ENCODE measurements around the gene PSMD6. TPM values are rescaled to one million over a fixed set of nuclear protein-coding genes. Genes with fewer than 3 reads are reported as not detected.

The PSMD6 gene
- total RNA-seq, result 10 to 100 TPM; 54.6 to 82.3 (median 68.0) TPM

DNA sequence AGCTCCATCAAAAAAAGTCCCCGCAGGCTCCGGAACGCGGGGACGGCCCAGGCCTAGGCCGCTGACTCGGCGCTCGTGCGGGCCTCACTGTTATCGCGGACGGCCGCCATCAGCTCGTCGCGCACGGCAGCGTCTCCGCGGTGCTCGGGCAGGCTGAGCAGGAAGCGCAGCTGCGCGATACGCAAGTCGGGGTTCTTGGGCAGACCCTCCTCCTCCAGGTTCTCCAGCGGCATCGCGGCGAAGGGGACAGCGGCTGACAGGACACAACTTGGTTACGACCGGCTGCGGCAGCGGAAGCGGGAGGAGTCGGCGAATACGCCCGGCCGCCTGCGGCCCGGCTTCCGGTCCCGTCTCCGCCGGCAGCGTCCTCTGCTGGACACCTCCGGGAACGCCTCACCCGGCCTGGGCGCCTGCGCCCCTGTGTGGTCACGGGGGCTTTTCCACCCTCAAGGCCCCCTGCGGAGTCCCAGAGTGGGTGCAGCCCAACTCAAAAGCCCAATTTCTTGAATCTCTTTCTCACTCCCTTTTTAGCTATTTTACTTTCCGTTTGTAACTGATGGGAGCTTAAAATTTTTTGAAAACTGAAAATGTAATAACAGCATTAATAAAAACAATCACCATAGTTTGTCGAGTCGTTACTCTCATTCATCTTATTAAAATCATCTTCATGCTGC lies at the start of gene PSMD6:
PSMD6 (minus strand) TSS at position 308 of the 674 bp plus-strand sequence; CDS start at position 233, 75 bp downstream.
- peak within 1 kb of the TSS; percentile 85 for H3K27ac ChIP-seq
- peaks cover 17% of the 10 kb centered on the region for H3K36me3 ChIP-seq
- no peaks in the 10 kb centered on the region for H3K9me3 ChIP-seq
- H3K4me1 ChIP-seq, result peaks cover 29% of the 10 kb centered on the region
- H3K4me3 ChIP-seq, result peak within 1 kb of the TSS; percentile 83
- TF ChIP-seq, protein P1, sequence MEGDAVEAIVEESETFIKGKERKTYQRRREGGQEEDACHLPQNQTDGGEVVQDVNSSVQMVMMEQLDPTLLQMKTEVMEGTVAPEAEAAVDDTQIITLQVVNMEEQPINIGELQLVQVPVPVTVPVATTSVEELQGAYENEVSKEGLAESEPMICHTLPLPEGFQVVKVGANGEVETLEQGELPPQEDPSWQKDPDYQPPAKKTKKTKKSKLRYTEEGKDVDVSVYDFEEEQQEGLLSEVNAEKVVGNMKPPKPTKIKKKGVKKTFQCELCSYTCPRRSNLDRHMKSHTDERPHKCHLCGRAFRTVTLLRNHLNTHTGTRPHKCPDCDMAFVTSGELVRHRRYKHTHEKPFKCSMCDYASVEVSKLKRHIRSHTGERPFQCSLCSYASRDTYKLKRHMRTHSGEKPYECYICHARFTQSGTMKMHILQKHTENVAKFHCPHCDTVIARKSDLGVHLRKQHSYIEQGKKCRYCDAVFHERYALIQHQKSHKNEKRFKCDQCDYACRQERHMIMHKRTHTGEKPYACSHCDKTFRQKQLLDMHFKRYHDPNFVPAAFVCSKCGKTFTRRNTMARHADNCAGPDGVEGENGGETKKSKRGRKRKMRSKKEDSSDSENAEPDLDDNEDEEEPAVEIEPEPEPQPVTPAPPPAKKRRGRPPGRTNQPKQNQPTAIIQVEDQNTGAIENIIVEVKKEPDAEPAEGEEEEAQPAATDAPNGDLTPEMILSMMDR (IDR thresholded peaks at IDR 0.05), result peak; percentile 98 to 99
- TF ChIP-seq EP300 (IDR thresholded peaks at IDR 0.05), result no peak
- peak in 2 of 3 donors; percentile 54 to 77 for TF ChIP-seq POLR2AphosphoS5 (IDR thresholded peaks at IDR 0.05)
- TF ChIP-seq POLR2A (IDR thresholded peaks at IDR 0.05), result peak in 1 of 2 donors; percentile 50
- peak; percentile 92 to 93 for DNase-seq (ENCODE audit: low spot score in 2 of 2)
- H3K27me3 ChIP-seq, result peaks cover 4% of the 10 kb centered on the region
- WGBS, result 5% methylated on average over 18 of the region's 59 CpGs

DNA sequence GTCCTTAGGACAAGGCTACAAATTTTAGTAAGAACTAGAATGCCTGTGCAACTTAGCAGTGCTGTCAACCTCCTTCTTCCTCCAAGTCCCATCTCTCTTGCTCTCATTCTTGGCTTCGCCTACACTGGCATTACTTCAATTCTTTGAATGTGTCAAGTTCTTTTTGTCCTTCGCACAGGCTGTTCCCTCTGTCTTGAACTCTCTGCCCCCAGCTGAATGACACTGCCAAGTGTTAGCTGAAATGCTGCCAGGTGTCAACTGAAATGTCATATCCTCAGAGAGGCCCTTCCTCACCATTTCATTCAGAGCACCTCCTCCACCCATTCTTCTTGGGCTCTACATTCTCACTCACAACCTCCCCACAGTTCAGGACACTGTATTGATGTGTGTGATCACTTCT lies 48.8 kb upstream of the PSMD6 start:
- WGBS, result 81% methylated on average over 2 of the region's 2 CpGs
- Histone ChIP-seq H3K9me3 (no peaks in the 10 kb centered on the region), H3K4me3 (no peak overlapping the region), H3K4me1 (peaks cover 20% of the 10 kb centered on the region), H3K36me3 (no peaks in the 10 kb centered on the region), H3K27ac (no peak overlapping the region), H3K27me3 (no peaks in the 10 kb centered on the region)
- TF ChIP-seq, protein P1 (IDR thresholded peaks at IDR 0.05), result no peak
- TF ChIP-seq POLR2AphosphoS5 (IDR thresholded peaks at IDR 0.05) (no peak), POLR2A (IDR thresholded peaks at IDR 0.05) (no peak), EP300 (IDR thresholded peaks at IDR 0.05) (no peak)
- DNase-seq (ENCODE audit: low spot score in 2 of 2), result no peak

DNA sequence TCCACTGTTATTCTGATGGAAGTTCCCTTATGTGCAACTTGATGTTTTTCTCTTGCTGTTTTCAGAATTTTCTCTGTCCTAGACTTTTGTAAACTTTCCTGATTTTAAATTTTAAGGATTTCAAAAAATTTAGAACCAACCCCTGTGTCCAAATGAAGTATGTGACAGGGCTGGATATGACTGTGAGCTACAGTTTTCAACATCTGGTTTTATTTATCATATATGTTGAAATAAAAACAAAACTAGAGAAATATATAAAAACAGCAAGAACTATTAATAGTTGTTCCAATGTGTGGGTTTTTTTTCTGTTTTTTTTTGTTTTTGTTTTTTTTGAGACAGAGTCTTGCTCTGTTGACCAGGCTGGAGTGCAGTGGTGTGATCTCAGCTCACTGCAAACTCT lies 47.4 kb upstream of the PSMD6 start:
- TF ChIP-seq EP300 (IDR thresholded peaks at IDR 0.05) (no peak), POLR2A (IDR thresholded peaks at IDR 0.05) (no peak), POLR2AphosphoS5 (IDR thresholded peaks at IDR 0.05) (no peak)
- TF ChIP-seq, protein P1 (IDR thresholded peaks at IDR 0.05), result no peak

DNA sequence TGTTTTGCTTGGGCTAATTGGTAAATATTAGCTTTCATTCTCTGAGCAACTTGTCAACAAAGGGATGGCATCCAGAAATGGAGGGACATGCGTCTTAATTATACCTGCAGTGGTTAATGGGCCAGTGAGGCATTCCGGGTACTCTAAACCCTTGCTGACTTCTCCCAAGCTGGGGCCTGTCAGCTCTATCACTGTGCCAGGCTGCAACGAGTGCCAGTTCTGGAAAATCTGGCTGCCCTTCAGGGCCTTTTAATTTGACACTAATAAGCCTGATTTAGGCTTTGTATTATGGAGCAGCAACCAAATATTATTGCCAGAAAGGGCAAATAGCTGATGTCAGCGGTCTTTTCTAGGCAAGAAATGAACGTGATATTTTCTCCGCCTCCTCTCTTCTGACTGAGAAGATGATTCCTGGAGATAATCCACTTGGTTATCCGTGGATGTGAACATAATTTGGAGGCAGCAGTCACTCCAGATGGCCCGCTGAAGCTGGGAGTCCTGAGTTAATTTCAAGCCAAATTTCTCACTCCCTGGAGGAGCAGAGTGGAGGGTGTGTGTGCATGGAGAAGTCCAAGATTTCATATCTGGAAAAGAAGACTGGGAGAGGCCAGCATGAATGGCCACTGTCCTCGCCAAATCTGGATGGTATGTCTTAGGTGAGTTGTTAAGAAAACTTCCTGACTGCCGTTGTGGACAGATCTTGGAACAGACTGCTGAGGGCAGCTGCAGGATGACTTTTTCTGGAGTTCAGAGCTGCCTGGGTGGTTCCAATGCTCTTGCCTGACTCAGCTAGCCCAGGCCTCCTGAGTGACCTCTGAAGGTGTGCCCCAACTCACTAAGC lies 44.4 kb upstream of the PSMD6 start:
- Histone ChIP-seq H3K36me3 (no peaks in the 10 kb centered on the region), H3K4me3 (no peak overlapping the region), H3K4me1 (peaks cover 16% of the 10 kb centered on the region), H3K27ac (no peak overlapping the region), H3K27me3 (no peaks in the 10 kb centered on the region), H3K9me3 (no peaks in the 10 kb centered on the region)
- TF ChIP-seq, protein P1 (IDR thresholded peaks at IDR 0.05), result no peak
- TF ChIP-seq POLR2A (IDR thresholded peaks at IDR 0.05), result no peak
- TF ChIP-seq EP300 (IDR thresholded peaks at IDR 0.05), result no peak
- TF ChIP-seq POLR2AphosphoS5 (IDR thresholded peaks at IDR 0.05), result no peak
- 38% methylated on average over 10 of the region's 10 CpGs for WGBS
- no peak for DNase-seq (ENCODE audit: low spot score in 2 of 2)

More for the DNA sequence above, 47.4 kb upstream of the PSMD6 start:
- DNase-seq (ENCODE audit: low spot score in 2 of 2), result no peak
- Histone ChIP-seq H3K9me3 (no peaks in the 10 kb centered on the region), H3K27me3 (no peaks in the 10 kb centered on the region), H3K4me3 (no peak overlapping the region), H3K27ac (no peak overlapping the region), H3K4me1 (peaks cover 20% of the 10 kb centered on the region), H3K36me3 (no peaks in the 10 kb centered on the region)

DNA sequence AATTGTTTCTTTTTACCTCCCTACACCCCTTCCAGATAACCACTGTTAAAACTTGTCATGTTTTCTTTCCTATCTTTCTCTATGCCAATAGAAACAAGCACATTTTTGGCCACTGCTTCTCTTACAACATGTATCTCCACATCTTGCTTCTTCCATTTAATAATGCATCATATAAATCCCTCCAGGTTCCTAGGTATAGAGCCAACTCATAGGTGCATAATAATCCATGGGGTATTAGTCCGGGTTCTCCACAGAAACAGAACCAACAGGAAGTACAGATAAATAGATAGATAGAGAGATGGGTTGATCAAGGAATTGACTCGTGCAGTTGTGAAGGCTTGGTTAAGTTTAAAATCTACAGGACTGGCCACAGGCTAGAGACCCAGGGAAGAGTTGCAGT lies 41.5 kb upstream of the PSMD6 start:
- no peak for DNase-seq (ENCODE audit: low spot score in 2 of 2)
- TF ChIP-seq, protein P1 (IDR thresholded peaks at IDR 0.05), result no peak
- no peak for TF ChIP-seq EP300 (IDR thresholded peaks at IDR 0.05)
- no peak for TF ChIP-seq POLR2A (IDR thresholded peaks at IDR 0.05)
- no peak for TF ChIP-seq POLR2AphosphoS5 (IDR thresholded peaks at IDR 0.05)
- Histone ChIP-seq H3K27me3 (no peaks in the 10 kb centered on the region), H3K27ac (no peak overlapping the region), H3K4me1 (peaks cover 9% of the 10 kb centered on the region), H3K9me3 (no peaks in the 10 kb centered on the region), H3K4me3 (no peak overlapping the region), H3K36me3 (no peaks in the 10 kb centered on the region)
- 78% methylated on average over 2 of the region's 2 CpGs for WGBS
